ENCODE data around the gene KIRREL3.

The KIRREL3 gene

DNA sequence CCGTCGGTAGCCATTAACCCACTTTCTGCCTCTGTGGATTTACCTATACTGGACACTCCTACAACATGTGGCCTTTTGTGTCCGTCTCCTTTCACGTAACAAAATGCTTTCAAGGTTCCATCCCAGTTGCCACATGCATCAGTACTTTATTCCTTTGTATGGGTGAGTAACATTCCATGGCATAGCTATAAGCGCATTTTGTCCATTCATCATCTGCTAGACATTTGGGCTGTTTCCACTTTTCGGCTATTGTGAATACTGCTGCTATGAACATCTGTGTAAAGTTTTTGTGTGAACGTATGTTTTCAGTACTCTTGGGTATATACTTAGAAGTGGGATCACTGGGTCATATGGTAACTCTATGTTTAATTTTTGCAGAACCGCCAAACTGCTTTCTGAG is 387.9 kb downstream of the KIRREL3 start:
- DNase-seq (ENCODE audit: insufficient read length, low spot score) (no peak), FAIRE-seq (no peak)
- TF ChIP-seq CTCF (IDR thresholded peaks at IDR 0.05; ENCODE audit: insufficient read depth, missing control alignments), result no peak

DNA sequence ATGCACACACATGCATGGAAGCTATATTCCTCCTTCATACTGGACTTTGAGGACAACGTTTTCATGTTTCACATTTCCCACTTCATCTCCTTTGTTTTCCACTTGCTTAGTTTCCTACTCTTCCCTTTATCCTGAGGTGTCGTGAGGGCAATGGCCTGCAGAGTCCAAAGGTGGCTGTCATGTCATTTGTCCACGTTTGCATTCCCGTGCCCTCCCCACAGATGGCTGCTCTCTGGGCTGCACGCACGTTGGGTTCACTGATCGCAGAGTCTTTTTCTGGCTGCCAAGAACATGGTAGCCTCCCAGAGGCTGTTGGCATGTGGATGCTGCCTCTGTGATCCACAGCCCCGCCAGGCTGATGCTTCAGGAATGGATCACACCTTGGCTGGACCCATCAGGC is 389.1 kb downstream of the KIRREL3 start:
- no peak for DNase-seq (ENCODE audit: insufficient read length, low spot score)
- no peak for FAIRE-seq
- TF ChIP-seq CTCF (IDR thresholded peaks at IDR 0.05; ENCODE audit: insufficient read depth, missing control alignments), result no peak

GRCh38 chr11:126608658-126609057 is 391.9 kb downstream of the KIRREL3 start:
- FAIRE-seq (no peak), DNase-seq (ENCODE audit: insufficient read length, low spot score) (no peak)
- TF ChIP-seq CTCF (IDR thresholded peaks at IDR 0.05; ENCODE audit: insufficient read depth, missing control alignments), result no peak

- DNase-seq (ENCODE audit: insufficient read length, low spot score) (no peak), FAIRE-seq (no peak)
- no peak for TF ChIP-seq CTCF (IDR thresholded peaks at IDR 0.05; ENCODE audit: insufficient read depth, missing control alignments)
Observed at GRCh38 chr11:126607776-126608541, 392.6 kb downstream of the KIRREL3 start.

DNA sequence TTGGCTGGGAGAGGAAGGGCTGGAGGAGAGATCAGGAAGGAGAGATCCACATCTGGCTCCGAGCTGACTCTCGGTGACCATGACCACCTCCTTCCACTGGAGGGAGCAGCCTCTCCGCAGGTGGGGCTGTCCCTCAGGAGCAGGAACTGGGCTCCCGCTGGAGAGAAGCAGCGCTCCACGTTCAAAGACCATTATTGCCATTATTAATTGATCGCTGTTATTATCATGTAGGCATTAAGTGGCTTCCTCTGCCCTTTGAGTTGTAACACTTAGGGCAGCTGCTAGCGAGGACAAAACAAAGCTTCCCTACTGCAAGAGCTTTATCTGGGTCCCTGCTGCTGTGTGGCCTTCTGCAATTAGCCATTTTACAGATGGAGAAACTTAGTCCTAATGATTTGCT is 393.2 kb downstream of the KIRREL3 start:
- DNase-seq (ENCODE audit: insufficient read length, low spot score), result no peak
- FAIRE-seq, result no peak
- TF ChIP-seq CTCF (IDR thresholded peaks at IDR 0.05; ENCODE audit: insufficient read depth, missing control alignments), result peak; percentile 47

DNA sequence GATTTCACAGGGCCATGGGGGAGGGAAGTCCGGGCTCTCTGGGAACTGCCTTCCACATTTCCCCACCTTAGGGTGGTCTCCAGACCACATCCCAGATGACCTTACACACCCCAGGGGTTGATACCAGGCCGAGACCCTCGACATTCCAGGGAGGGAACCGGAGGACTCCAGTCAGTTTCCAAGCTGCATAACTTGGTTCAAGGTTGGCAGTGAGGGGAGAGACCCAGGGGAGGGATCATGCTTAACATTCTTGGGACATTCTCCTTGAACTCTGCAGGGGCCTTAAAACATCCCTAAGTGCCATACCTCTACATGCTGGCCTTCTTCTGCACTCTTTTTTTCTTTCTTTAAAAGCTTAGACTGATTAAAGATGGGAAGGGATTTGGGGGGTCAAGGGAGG is 394.1 kb downstream of the KIRREL3 start:
- no peak for TF ChIP-seq CTCF (IDR thresholded peaks at IDR 0.05; ENCODE audit: insufficient read depth, missing control alignments)
- DNase-seq (ENCODE audit: insufficient read length, low spot score) (no peak), FAIRE-seq (no peak)

DNA sequence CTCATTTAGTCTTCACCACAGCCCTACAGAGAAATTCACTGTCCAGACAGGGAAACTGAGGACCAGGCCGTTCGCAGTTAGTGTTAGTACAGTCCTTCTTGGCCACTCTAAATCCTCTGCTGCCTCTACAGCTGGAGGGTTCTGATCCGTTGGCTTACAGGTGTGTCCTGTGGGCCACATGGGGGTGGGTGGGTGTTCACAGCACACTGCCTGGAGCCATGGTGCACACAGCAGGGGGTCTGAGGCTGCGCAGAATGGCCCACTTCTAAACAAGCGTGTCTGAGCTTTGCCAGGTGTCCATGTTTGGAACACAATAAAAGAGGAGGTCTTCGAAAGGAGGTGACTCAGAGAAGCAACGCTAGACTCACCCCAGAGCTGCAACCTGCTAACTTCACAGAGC is 396.1 kb downstream of the KIRREL3 start:
- TF ChIP-seq CTCF (IDR thresholded peaks at IDR 0.05; ENCODE audit: insufficient read depth, missing control alignments), result no peak
- DNase-seq (ENCODE audit: insufficient read length, low spot score) (no peak), FAIRE-seq (no peak)

Data from D721Med (cell line).